ENCODE measurements around the gene NFKBIB. TPM values are rescaled to one million over a fixed set of nuclear protein-coding genes. Genes with fewer than 3 reads are reported as not detected.
"Not testable (repeated sequence)": the region's sequence is repeated elsewhere in the genome, so short reads cannot be mapped to it uniquely, and the experiment has no call there.

Gene NFKBIB
- total RNA-seq, 4 donors from 2014 or later = 18.5 to 37.6 (median 26.8) TPM

- Histone ChIP-seq H3K4me1 (peaks cover 0 to 36% (median 18%) of the 10 kb centered on the region in 3 donors), H3K27me3 (no peaks in the 10 kb centered on the region), H3K4me3 (peak overlapping the region; percentile 87 to 89), H3K9me3 (no peaks in the 10 kb centered on the region), H3K27ac (peak overlapping the region; percentile 98 to 100 (median 100)), H3K36me3 (peaks cover 0 to 6% of the 10 kb centered on the region in 2 donors)
- WGBS, 2 donors (ENCODE audit: low coverage in 1 of 2) = 1% methylated on average over 23 of the region's 52 CpGs; no CpG with 5 or more reads in 1 of the 2 donors
- ATAC-seq = no peak
- TF ChIP-seq POLR2A (IDR thresholded peaks at IDR 0.05) (peak; percentile 12 to 15), CTCF (IDR thresholded peaks at IDR 0.05) (no peak), POLR2AphosphoS5 (IDR thresholded peaks at IDR 0.05) (peak; percentile 17), EP300 (IDR thresholded peaks at IDR 0.05) (no peak)
Observed at GRCh38 chr19:38852231-38853044, 47.3 kb upstream of the NFKBIB start.

- 88 to 100% methylated on average over 4 to 12 of the region's 17 CpGs for WGBS, 2 donors (ENCODE audit: low coverage in 1 of 2)
- no peaks in the 10 kb centered on the region for H3K27me3 ChIP-seq
- no peaks in the 10 kb centered on the region for H3K9me3 ChIP-seq
- no peak for ATAC-seq
- no peaks in the 10 kb centered on the region for H3K36me3 ChIP-seq
- peak overlapping the region in 1 of 2 donors; percentile 87 for H3K4me3 ChIP-seq
- H3K4me1 ChIP-seq = peaks cover 0 to 28% (median 10%) of the 10 kb centered on the region in 3 donors
- no peak for TF ChIP-seq POLR2A (IDR thresholded peaks at IDR 0.05)
- TF ChIP-seq CTCF (IDR thresholded peaks at IDR 0.05) = no peak
- TF ChIP-seq EP300 (IDR thresholded peaks at IDR 0.05) = no peak
- no peak for TF ChIP-seq POLR2AphosphoS5 (IDR thresholded peaks at IDR 0.05)
- H3K27ac ChIP-seq = peak overlapping the region in 3 of 4 donors; percentile 99 to 100 (median 100)
Observed at GRCh38 chr19:38853214-38853613, 46.6 kb upstream of the NFKBIB start.

GRCh38 chr19:38854961-38855360 is 44.8 kb upstream of the NFKBIB start:
- H3K27ac ChIP-seq, H3K4me3 ChIP-seq, H3K36me3 ChIP-seq, H3K27me3 ChIP-seq, ATAC-seq, H3K9me3 ChIP-seq: not testable (repeated sequence)
- H3K4me1 ChIP-seq = peaks cover 0 to 20% (median 5%) of the 10 kb centered on the region in 3 donors
- WGBS, 2 donors (ENCODE audit: low coverage in 1 of 2) = 100% methylated on average over 1 of the region's 3 CpGs; no CpG with 5 or more reads in 1 of the 2 donors

- H3K4me3 ChIP-seq, H3K9me3 ChIP-seq, H3K27me3 ChIP-seq, H3K36me3 ChIP-seq, H3K27ac ChIP-seq, ATAC-seq: not testable (repeated sequence)
- peaks cover 0 to 20% (median 5%) of the 10 kb centered on the region in 3 donors for H3K4me1 ChIP-seq
- no CpG with 5 or more reads among the region's 37 CpGs for WGBS, 2 donors (ENCODE audit: low coverage in 1 of 2)
Observed at GRCh38 chr19:38855751-38856150, 44.0 kb upstream of the NFKBIB start.

- WGBS, 2 donors (ENCODE audit: low coverage in 1 of 2) = 86 to 93% methylated on average over 3 of the region's 3 CpGs
Observed at GRCh38 chr19:38856813-38857212, 43.0 kb upstream of the NFKBIB start.

GRCh38 chr19:38859631-38860204 is 40.1 kb upstream of the NFKBIB start:
- H3K4me3 ChIP-seq, H3K9me3 ChIP-seq, H3K27ac ChIP-seq, H3K27me3 ChIP-seq, ATAC-seq, H3K36me3 ChIP-seq: not testable (repeated sequence)
- WGBS, 2 donors (ENCODE audit: low coverage in 1 of 2) = 44 to 56% methylated on average over 6 to 13 of the region's 21 CpGs
- peaks cover 0 to 17% (median 0%) of the 10 kb centered on the region in 3 donors for H3K4me1 ChIP-seq

More at GRCh38 chr19:38856813-38857212, 43.0 kb upstream of the NFKBIB start:
- no peak for ATAC-seq
- H3K9me3 ChIP-seq = no peaks in the 10 kb centered on the region
- H3K27ac ChIP-seq = no peak overlapping the region
- no peaks in the 10 kb centered on the region for H3K36me3 ChIP-seq
- no peak for TF ChIP-seq CTCF (IDR thresholded peaks at IDR 0.05)
- TF ChIP-seq POLR2AphosphoS5 (IDR thresholded peaks at IDR 0.05) = no peak
- no peak for TF ChIP-seq POLR2A (IDR thresholded peaks at IDR 0.05)
- no peak for TF ChIP-seq EP300 (IDR thresholded peaks at IDR 0.05)
- no peak overlapping the region for H3K4me3 ChIP-seq
- H3K27me3 ChIP-seq = no peaks in the 10 kb centered on the region
- peaks cover 0 to 13% (median 5%) of the 10 kb centered on the region in 3 donors for H3K4me1 ChIP-seq
